ENCODE data around the gene NEK9.

DNA sequence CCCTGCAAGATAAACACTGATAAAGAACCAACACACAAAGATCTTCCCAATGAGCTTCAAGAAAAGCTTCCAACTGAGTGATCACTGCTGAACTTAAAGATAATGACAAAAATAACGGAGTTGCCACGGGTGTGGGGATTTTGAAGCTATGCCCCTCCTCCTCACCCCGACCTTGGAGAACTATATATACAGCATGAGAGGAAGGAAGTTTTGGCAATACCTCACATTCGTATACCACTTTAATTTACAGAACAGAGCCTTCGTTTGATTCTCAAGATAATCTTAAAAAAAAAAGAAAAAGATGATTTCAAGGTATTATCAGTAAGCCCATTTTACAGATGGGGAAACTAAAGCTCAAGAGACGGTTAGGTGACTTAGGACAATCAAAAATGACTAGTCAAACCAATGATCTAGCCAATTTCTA, 715 bp downstream of the NEK9 start:
- TF ChIP-seq CTCF (IDR thresholded peaks at IDR 0.05; ENCODE audit: low read depth, low read length, poor library complexity, severe bottlenecking) (no peak), EZH2phosphoT487 (IDR thresholded peaks at IDR 0.05; ENCODE audit: borderline replicate concordance, low read length) (no peak)

Data from DOHH2 (cell line).